GM23338 (cell line): ENCODE results near the gene FAM118B. TPM values are rescaled to one million over a fixed set of nuclear protein-coding genes. Genes with fewer than 3 reads are reported as not detected.

Experiments used
- ATAC-seq: fragments of 200-7000 bp; cut with Tn5 transposase; 3 replicates; pipeline ENCODE4 v1.9.1; 2020
- DNase-seq: peaks from one replicate; pipeline ENCODE4 v3.0.0-alpha.2; 2015; ENCODE audit warnings: low spot score
- H2AFZ ChIP-seq: fragments of 200-600 bp; sonication (generic); 2 replicates; pipeline ENCODE4 v1.8.0; 2016; ENCODE audit warnings: antibody characterized with exemption, mild to moderate bottlenecking, moderate library complexity
- H3F3A ChIP-seq: fragments of 200-600 bp; sonication (generic); replicated peaks from 2 replicates; pipeline ENCODE4 v1.8.0; 2017; ENCODE audit warnings: antibody characterized with exemption, mixed run types, low read depth
- H3K27ac ChIP-seq: fragments of 200-600 bp; sonication (generic); 2 replicates; pipeline ENCODE4 v1.6.1; 2016; ENCODE audit warnings: low read depth
- H3K27me3 ChIP-seq: fragments of 200-600 bp; sonication (generic); 2 replicates; pipeline ENCODE4 v1.8.0; 2016; ENCODE audit warnings: mild to moderate bottlenecking, mixed run types, moderate library complexity; ENCODE audit not compliant: insufficient read depth
- H3K36me3 ChIP-seq: fragments of 200-600 bp; sonication (generic); 2 replicates; pipeline ENCODE4 v1.8.0; 2016; ENCODE audit warnings: mild to moderate bottlenecking; ENCODE audit not compliant: insufficient read depth
- H3K4me1 ChIP-seq: fragments of 200-600 bp; sonication (generic); 2 replicates; pipeline ENCODE4 v1.8.0; 2016; ENCODE audit warnings: mild to moderate bottlenecking, moderate library complexity; ENCODE audit not compliant: insufficient read depth
- H3K4me2 ChIP-seq: fragments of 200-600 bp; sonication (generic); 2 replicates; pipeline ENCODE4 v1.7.1; 2017; ENCODE audit warnings: mixed run types
- H3K4me3 ChIP-seq: fragments of 200-600 bp; sonication (generic); 2 replicates; pipeline ENCODE4 v1.6.1; 2016; ENCODE audit warnings: mixed run types
- H3K79me2 ChIP-seq: fragments of 200-600 bp; sonication (generic); replicated peaks from 2 replicates; pipeline ENCODE4 v1.8.0; 2017; ENCODE audit warnings: mild to moderate bottlenecking; ENCODE audit not compliant: insufficient read depth
- H3K9me2 ChIP-seq: fragments of 200-600 bp; sonication (generic); 2 replicates; pipeline ENCODE4 v1.8.0; 2017; ENCODE audit not compliant: insufficient read depth
- H4K20me1 ChIP-seq: fragments of 200-600 bp; sonication (generic); replicated peaks from 2 replicates; pipeline ENCODE4 v1.8.0; 2017; ENCODE audit warnings: mild to moderate bottlenecking; ENCODE audit not compliant: insufficient read depth
- H3K27ac Mint-ChIP-seq: 2 replicates; pipeline ENCODE4 v1.8.0; 2020; ENCODE audit warnings: inconsistent platforms, mild to moderate bottlenecking, moderate library complexity, mixed read lengths
- H3K27me3 Mint-ChIP-seq: 3 replicates; pipeline ENCODE4 v1.8.0; 2022; ENCODE audit warnings: low read depth, mild to moderate bottlenecking, moderate library complexity, mixed read lengths, inconsistent platforms; ENCODE audit not compliant: insufficient read depth, poor library complexity
- H3K36me3 Mint-ChIP-seq: 3 replicates; pipeline ENCODE4 v1.8.0; 2021; ENCODE audit warnings: low read depth, mild to moderate bottlenecking, inconsistent platforms, moderate library complexity, mixed read lengths
- H3K4me1 Mint-ChIP-seq: 3 replicates; pipeline ENCODE4 v1.8.0; 2020; ENCODE audit warnings: mild to moderate bottlenecking, inconsistent platforms, mixed read lengths
- H3K4me3 Mint-ChIP-seq: 3 replicates; pipeline ENCODE4 v1.8.0; 2021; ENCODE audit warnings: moderate library complexity, mild to moderate bottlenecking, inconsistent platforms, mixed read lengths
- H3K9me3 Mint-ChIP-seq: 3 replicates; pipeline ENCODE4 v1.8.0; 2020; ENCODE audit warnings: moderate library complexity, mild to moderate bottlenecking, inconsistent platforms, mixed read lengths
- CREB1 ChIP-seq: fragments of 250-450 bp; sonication (Bioruptor Pico); IDR thresholded peaks from 2 replicates; pipeline ENCODE4 v1.5.0; 2020; ENCODE audit warnings: low read depth, mild to moderate bottlenecking, moderate library complexity
- EZH2 ChIP-seq: fragments of 200-600 bp; sonication (generic); IDR thresholded peaks from one replicate; pipeline ENCODE4 v1.8.0; 2017; ENCODE audit warnings: antibody characterized with exemption, mild to moderate bottlenecking, low read depth; ENCODE audit not compliant: unreplicated experiment
- EZH2phosphoT487 ChIP-seq: fragments of 200-600 bp; sonication (generic); IDR thresholded peaks from one replicate; pipeline ENCODE4 v1.8.1; 2018; ENCODE audit warnings: antibody characterized with exemption; ENCODE audit not compliant: unreplicated experiment
- JUNB ChIP-seq: IDR thresholded peaks from one replicate; pipeline ENCODE4 v1.6.1; 2016; ENCODE audit warnings: antibody characterized with exemption; ENCODE audit not compliant: unreplicated experiment
- NANOG ChIP-seq: IDR thresholded peaks from 2 replicates; pipeline ENCODE4 v1.6.1; 2016; ENCODE audit warnings: antibody characterized with exemption, borderline replicate concordance
- POLR2AphosphoS5 ChIP-seq: IDR thresholded peaks from 2 replicates; pipeline ENCODE4 v1.6.1; 2016; ENCODE audit warnings: antibody characterized with exemption, low read depth
- STAT1 ChIP-seq: IDR thresholded peaks from one replicate; pipeline ENCODE4 v1.6.1; 2016; ENCODE audit warnings: antibody characterized with exemption; ENCODE audit not compliant: unreplicated experiment
- ZNF114 ChIP-seq: fragments of 250-450 bp; sonication (Bioruptor Pico); IDR thresholded peaks from 2 replicates; pipeline ENCODE4 v1.5.0; 2020; ENCODE audit warnings: mild to moderate bottlenecking, moderate library complexity
- ZNF331 ChIP-seq: fragments of 250-450 bp; sonication (Bioruptor Pico); IDR thresholded peaks from 2 replicates; pipeline ENCODE4 v1.5.0; 2020; ENCODE audit warnings: low read depth, mild to moderate bottlenecking, moderate library complexity
- ZNF462 ChIP-seq: fragments of 250-450 bp; sonication (Bioruptor Pico); IDR thresholded peaks from 2 replicates; pipeline ENCODE4 v1.5.0; 2020; ENCODE audit warnings: mild to moderate bottlenecking, moderate library complexity
- polyA plus RNA-seq: library from polyadenylated mRNA; unstranded; fragments of >200 nt; fragmentation: Nextera tagmentation; extraction: Ambion mirVana; gene quantifications from 2 replicates; pipeline ENCODE4 v1.2.1, GENCODE V29; 2016
- total RNA-seq: library from RNA; depleted of rRNA; stranded (reverse); fragments of >200 nt; shearing (Covaris generic); gene quantifications from 2 replicates; pipeline ENCODE4 v1.2.3, GENCODE V29; 2014
- TF ChIP-seq, protein P1 (sequence below), 2 experiments: fragments of 200-600 bp in 1 of 2; sonication (generic) in 1 of 2; conservative IDR thresholded peaks; 2 replicates each; pipeline versions ENCODE4 v1.5.1 to v1.6.1; 2016 to 2017; ENCODE audit warnings: antibody characterized with exemption in 2 of 2, low read depth in 2 of 2, mild to moderate bottlenecking in 2 of 2, moderate library complexity in 1 of 2
- TF ChIP-seq, protein P2 (sequence below): IDR thresholded peaks from 2 replicates; pipeline ENCODE4 v1.6.1; 2016; ENCODE audit warnings: antibody characterized with exemption
- TF ChIP-seq, protein P3 (sequence below): IDR thresholded peaks from one replicate; pipeline ENCODE4 v1.6.1; 2018; ENCODE audit warnings: antibody characterized with exemption; ENCODE audit not compliant: unreplicated experiment

FAM118B gene
- total and polyA plus RNA-seq, 2 experiments from 2014 or later: 33.7 to 43.4 TPM

- Mint-ChIP-seq H3K36me3 (peaks cover 54% of the 10 kb centered on the region; the same call in 2 of the 3 replicates), H3K27ac (no peak overlapping the region), H3K9me3 (no peaks in the 10 kb centered on the region), H3K27me3 (no peaks in the 10 kb centered on the region), H3K4me3 (no peak overlapping the region), H3K4me1 (no peaks in the 10 kb centered on the region)
- Histone ChIP-seq H2AFZ (no peak overlapping the region), H3K79me2 (no peaks in the 10 kb centered on the region), H3K4me2 (no peak overlapping the region), H3F3A (peaks cover 6% of the 10 kb centered on the region; the same call in 1 of the 2 replicates), H3K27me3 (no peaks in the 10 kb centered on the region), H3K27ac (no peak overlapping the region), H3K9me2 (no peaks in the 10 kb centered on the region), H4K20me1 (0 out of 2 replicates have a peak, but pooled peaks cover 13% of the 10 kb centered on the region), H3K36me3 (peaks cover 13% of the 10 kb centered on the region), H3K4me3 (no peak overlapping the region), H3K4me1 (no peaks in the 10 kb centered on the region)
- TF ChIP-seq, protein P1, sequence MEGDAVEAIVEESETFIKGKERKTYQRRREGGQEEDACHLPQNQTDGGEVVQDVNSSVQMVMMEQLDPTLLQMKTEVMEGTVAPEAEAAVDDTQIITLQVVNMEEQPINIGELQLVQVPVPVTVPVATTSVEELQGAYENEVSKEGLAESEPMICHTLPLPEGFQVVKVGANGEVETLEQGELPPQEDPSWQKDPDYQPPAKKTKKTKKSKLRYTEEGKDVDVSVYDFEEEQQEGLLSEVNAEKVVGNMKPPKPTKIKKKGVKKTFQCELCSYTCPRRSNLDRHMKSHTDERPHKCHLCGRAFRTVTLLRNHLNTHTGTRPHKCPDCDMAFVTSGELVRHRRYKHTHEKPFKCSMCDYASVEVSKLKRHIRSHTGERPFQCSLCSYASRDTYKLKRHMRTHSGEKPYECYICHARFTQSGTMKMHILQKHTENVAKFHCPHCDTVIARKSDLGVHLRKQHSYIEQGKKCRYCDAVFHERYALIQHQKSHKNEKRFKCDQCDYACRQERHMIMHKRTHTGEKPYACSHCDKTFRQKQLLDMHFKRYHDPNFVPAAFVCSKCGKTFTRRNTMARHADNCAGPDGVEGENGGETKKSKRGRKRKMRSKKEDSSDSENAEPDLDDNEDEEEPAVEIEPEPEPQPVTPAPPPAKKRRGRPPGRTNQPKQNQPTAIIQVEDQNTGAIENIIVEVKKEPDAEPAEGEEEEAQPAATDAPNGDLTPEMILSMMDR (conservative IDR thresholded peaks at IDR 0.05; ENCODE audit: low read depth in 2 of 2): no peak
- TF ChIP-seq POLR2AphosphoS5: no peak
- no peak for TF ChIP-seq STAT1
- TF ChIP-seq CREB1 (CRISPR knock-in tag): no peak
- no peak for TF ChIP-seq ZNF114 (CRISPR knock-in tag)
- TF ChIP-seq, protein P2, sequence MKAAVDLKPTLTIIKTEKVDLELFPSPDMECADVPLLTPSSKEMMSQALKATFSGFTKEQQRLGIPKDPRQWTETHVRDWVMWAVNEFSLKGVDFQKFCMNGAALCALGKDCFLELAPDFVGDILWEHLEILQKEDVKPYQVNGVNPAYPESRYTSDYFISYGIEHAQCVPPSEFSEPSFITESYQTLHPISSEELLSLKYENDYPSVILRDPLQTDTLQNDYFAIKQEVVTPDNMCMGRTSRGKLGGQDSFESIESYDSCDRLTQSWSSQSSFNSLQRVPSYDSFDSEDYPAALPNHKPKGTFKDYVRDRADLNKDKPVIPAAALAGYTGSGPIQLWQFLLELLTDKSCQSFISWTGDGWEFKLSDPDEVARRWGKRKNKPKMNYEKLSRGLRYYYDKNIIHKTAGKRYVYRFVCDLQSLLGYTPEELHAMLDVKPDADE: no peak
- TF ChIP-seq, protein P3, sequence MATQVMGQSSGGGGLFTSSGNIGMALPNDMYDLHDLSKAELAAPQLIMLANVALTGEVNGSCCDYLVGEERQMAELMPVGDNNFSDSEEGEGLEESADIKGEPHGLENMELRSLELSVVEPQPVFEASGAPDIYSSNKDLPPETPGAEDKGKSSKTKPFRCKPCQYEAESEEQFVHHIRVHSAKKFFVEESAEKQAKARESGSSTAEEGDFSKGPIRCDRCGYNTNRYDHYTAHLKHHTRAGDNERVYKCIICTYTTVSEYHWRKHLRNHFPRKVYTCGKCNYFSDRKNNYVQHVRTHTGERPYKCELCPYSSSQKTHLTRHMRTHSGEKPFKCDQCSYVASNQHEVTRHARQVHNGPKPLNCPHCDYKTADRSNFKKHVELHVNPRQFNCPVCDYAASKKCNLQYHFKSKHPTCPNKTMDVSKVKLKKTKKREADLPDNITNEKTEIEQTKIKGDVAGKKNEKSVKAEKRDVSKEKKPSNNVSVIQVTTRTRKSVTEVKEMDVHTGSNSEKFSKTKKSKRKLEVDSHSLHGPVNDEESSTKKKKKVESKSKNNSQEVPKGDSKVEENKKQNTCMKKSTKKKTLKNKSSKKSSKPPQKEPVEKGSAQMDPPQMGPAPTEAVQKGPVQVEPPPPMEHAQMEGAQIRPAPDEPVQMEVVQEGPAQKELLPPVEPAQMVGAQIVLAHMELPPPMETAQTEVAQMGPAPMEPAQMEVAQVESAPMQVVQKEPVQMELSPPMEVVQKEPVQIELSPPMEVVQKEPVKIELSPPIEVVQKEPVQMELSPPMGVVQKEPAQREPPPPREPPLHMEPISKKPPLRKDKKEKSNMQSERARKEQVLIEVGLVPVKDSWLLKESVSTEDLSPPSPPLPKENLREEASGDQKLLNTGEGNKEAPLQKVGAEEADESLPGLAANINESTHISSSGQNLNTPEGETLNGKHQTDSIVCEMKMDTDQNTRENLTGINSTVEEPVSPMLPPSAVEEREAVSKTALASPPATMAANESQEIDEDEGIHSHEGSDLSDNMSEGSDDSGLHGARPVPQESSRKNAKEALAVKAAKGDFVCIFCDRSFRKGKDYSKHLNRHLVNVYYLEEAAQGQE: no peak
- TF ChIP-seq EZH2: no peak
- no peak for TF ChIP-seq JUNB
- no peak for TF ChIP-seq ZNF462
- no peak for TF ChIP-seq NANOG
- no peak for TF ChIP-seq ZNF331
- no peak for TF ChIP-seq EZH2phosphoT487
- ATAC-seq (no peak), DNase-seq (no peak)
Measured at GRCh38 chr11:126256216-126256615, 44.6 kb downstream of the FAM118B start.
